GM19351 (cell line): ENCODE measurements around the gene R3HDM4.
"Not testable (repeated sequence)": the region's sequence is repeated elsewhere in the genome, so short reads cannot be mapped to it uniquely, and the experiment has no call there.

ENCODE experiments used
- ATAC-seq: cut with Tn5 transposase; IDR thresholded peaks from one replicate; pipeline ENCODE4 v1.9.1; 2021; ENCODE audit warnings: mild to moderate bottlenecking, moderate library complexity; ENCODE audit not compliant: unreplicated experiment

Gene R3HDM4

DNA sequence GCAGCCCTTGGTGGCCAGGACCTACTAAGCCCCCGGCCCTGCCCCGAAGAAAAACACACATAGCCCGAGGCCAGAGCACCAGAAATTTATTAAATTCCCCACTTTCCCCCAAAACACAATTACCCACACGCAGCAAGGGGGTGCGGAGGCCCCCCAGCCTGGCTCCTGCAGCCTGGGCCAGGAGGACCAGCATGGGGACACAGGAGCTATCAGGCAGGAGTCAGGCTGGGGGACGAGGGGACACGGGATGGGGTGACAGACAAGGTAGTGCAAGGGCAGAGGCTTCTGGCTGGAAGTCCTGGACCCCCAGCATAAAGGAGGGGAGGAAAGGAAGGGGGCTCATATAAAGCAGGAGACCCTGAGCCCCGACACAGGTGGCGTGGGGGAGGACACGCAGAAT is 16.6 kb downstream of the R3HDM4 start:
- no peak for ATAC-seq

DNA sequence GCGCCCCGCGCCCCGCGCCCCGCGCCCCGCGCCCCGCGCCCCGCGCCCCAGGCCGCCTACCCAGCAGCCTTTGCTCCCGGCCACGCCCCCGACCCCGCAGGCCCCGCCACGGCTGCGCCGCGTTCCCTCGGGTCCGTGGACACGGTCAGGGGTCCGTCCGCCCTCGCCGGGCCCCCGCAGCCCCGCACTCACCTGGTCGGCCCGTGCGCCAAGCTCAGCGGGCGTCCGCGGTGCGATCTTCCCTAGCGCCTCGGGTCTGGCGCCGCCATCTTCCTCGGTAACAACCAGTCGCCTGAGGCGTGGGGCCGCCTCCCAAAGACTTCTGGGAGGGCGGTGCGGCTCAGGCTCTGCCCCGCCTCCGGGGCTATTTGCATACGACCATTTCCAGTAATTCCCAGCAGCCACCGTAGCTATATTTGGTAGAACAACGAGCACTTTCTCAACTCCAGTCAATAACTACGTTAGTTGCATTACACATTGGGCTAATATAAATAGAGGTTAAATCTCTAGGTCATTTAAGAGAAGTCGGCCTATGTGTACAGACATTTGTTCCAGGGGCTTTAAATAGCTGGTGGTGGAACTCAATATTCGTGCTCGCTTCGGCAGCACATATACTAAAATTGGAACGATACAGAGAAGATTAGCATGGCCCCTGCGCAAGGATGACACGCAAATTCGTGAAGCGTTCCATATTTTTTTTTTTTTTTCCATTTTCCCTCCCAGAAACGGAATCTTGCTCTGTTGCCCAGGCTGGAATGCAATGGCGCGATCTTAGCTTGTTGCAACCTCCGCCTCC is 19.9 kb downstream of the R3HDM4 start, which contains the start of the genes MED16 and RNU6-9:
MED16 (minus strand) TSS at position 294 of the 796 bp plus-strand sequence. CDS start 2,056 bp downstream, outside the sequence.
RNU6-9 (plus strand) TSS at position 591 of the 796 bp plus-strand sequence.
- peak; percentile 85 for ATAC-seq

DNA sequence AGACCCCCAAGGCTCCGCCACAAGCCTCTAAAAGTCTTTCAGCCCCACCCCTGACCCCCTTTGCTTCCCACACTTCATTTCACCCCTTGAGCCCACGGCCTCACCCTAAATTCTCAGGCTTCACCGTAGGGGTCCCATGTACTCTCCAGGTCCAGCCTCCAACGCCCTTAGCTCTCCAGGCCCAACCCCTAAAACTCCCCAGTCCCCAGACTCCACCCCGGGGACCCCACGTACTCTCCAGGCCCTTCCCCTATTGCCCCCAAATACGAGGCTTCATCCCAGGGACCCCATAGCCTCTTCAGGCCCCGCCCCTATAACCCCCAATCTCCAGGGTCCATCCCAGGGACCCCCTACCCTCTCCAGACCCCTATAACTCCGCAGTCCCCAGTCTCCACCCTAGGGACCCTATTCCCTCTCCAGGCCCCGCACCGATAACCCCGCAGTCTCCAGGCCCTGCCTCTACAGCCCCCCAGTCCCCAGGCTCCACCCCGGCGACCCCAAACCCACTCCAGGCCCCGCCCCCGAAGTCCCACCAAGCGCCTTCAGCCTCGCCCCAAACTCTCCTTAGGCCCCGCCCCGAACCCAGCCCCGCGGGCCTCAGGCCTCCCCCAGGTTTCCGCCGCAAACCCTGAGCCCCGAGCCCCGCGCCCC is 20.7 kb downstream of the R3HDM4 start:
- ATAC-seq: no peak

DNA sequence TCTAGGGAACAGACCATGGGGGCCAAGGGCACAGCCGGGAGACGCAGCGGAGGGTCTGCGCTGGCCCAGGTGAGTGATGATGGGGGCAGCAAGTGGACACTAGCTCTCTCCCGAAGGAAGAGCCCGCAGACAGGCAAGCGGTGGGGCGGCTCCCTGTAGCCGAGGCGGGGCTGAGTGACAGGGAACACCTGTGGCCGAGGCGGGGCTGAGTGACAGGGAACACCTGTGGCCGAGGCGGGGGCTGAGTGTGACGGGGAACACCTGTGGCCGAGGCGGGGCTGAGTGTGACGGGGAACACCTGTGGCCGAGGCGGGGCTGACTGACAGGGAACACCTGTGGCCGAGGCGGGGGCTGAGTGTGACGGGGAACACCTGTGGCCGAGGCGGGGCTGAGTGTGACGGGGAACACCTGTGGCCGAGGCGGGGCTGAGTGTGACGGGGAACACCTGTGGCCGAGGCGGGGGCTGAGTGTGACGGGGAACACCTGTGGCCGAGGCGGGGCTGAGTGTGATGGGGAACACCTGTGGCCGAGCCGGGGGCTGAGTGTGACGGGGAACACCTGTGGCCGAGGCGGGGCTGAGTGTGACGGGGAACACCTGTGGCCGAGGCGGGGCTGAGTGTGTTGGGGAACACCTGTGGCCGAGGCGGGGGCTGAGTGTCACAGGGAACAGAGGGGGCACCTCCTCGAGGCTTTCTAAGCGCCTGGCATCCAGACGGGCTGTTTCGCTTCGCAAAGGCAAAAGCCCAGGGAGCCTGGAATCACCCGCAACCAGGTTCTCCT is 21.4 kb downstream of the R3HDM4 start:
- not testable (repeated sequence) for ATAC-seq

DNA sequence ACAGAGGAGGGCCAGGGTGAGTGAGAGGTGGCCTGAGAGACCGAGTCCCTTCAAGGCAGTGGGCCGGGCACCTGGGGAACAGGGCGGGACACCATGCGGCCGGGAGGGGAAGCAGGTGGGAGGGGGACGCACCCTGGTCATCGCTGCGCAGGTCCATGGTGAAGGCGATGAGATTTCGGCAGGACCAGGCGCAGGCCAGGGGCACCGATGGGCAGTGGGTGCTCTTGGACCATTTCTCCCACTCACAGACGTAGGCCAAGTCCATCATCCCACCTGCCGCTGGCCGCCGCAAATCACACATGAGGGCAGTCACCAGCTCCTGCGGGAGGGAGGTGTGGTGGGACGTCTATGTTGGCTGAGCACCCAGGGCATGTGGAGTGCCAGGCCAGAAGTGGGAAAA is 22.2 kb downstream of the R3HDM4 start:
- ATAC-seq: no peak

DNA sequence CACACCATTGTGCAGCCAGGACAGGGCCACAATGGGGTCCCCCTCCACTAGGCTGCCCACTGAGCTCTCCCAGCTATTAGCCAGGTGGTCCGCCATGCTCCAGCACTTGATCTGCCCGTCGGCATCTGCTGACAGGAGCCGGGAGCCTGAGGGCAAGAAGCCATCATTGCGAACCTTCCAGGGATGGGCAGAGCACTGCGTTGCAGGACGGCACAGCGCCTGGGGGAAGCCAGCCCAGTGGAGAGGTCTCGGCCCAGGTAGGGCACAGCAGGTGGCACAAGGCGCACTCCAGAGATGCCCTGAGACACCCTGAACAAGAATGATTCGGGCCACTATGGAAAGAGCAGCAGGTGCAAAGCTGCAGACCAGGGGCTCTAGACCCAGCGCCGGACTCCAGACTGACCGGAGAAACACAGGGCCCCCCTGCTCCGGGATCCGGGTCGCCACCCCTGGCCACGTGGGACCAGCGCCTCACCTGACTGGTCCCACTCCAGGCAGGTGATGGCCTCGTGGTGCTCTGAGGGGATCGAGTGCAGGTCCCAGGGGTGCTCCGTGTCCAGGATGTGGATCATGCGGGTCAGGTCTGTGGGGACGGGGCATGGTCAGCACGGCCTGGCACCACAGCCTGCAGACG is 23.2 kb downstream of the R3HDM4 start:
- no peak for ATAC-seq

DNA sequence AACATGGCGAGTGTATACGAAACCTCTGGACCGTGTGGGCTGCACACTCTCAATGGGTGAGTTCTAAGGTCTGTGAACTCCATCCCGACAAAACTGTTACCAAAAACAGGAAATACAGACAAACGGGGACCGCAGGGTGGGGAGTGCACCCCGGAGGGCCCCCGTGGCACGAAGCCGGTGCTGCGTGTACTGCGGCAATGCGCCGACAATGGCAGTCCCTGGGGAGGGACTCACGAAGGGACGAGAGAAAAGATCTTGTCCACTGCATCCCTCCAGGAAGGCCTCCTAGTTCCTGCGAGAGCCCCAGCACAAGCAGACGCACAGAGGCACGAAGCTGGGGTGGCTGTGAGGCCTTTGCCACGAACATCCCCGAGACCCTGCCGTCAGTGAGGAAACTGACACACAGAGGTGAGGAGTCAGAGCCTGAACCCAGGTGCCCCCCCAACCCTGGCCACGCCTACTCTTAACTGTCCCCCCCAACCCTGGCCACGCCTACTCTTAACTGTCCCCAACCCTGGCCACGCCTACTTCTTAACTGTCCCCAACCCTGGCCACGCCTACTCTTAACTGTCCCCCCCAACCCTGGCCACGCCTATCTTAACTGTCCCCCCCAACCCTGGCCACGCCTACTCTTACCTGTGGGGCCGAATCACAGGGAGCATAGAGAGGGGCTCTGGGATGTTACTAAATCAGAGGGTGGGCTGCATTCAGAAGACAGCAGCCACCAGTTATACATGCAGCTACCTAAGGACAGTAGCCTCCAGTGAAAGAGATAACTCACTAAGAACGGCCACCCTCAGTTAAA is 24.2 kb downstream of the R3HDM4 start:
- no peak for ATAC-seq

DNA sequence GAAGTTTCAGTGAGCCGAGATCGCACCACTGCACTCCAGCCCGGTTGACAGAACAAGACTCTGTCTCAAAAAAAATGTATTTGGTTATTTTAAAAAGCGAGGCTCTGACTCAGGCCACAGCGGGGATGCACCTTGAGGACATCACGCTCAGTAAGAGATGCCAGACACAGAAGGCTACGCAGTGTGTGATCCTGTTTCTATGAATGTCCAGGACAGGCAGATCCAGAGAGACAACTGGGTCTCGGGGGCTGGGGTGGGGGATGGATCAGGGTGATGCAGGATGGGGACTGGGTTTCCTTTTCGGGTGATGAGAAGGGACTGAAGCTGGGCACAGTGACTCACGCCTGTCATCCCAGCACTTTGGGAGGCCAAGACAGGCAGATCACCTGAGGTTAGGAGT is 25.4 kb downstream of the R3HDM4 start:
- ATAC-seq: no peak

DNA sequence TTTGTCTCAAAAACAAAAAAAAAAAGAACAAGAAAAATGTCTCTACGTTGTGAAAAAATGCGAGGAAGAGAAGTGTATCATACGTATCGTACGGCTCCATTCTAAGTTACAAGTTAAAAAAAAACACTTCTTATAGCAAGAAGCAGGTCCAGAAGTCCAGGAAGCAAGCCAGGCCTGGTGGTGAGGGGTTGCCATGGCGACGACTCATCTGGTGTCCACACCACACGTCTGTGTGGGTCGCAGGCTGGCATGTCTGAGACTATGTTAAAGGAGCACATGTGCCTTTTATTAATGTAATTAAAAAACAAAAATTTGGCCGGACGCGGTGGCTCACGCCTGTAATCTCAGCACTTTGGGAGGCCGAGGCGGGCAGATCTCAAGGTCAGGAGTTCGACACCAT is 25.9 kb downstream of the R3HDM4 start:
- no peak for ATAC-seq

DNA sequence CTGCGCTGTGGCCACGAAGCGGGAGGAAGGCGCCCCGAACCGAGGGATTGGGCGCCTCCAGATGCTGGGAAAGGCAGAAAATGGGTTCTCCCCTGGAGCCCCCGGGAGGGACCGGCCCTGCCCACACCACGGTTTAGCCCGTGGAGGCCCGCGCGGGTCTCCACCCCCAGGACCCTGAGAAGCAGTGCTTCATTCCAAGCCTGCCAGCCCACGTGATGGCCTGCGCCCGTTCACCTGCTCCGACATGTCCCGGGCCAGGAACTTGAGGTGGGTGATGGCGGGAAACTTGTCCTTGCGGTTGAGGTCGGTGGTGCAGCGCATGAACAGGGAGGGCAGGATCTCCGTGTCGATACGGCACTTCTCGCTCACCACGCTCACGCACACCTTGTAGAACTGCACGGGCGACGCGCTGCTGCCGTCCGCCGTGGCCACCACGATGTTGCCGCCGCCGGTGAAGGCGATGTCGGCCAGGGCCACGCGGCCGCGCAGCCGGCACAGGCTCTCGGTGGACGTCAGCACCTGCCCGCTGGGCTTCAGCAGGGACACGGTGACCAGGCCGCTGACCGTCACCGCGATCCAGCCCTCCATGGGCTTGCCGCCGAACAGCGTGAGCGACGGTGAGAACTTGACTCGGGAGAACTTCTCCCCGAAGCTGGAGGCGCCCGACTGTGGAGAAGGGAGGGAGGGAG is 27.3 kb downstream of the R3HDM4 start:
- ATAC-seq: no peak

DNA sequence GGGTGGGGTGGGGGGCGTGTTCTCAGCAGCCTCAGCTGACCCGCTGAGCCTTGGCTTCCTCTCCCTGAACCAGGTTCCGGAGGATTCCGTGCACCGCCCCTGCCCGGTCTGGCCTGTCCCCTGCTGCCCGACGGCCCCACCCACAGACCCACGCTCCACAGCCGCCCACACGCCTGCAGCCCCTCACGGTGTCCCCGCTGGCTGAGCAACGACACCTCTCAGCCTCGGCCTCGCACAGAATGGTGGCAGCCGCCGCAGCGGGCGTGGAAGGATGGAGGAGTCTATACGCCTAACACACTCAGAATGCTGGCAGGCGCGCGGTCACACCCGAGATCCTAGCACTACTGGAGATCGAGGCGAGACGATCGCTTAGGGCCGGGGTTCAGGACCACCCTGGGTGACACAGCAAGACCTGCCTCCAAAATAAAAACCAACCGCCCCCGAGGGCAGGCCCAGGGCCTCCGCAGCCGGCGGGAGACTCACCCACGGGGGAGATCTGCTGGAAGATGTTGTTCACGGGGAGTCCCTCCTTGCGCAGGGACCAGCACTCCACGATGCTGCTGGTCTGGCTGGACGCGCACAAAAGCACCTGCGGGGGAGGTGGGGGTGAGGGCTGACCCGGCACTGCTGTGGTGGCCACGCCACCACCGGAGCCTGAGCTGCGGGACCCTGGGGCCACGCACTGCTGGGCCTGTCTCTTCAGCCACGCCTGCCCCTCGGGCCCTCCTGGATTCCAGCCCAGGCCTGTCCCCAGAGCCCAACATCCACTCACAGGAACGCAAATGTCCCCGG is 28.4 kb downstream of the R3HDM4 start:
- ATAC-seq: no peak

DNA sequence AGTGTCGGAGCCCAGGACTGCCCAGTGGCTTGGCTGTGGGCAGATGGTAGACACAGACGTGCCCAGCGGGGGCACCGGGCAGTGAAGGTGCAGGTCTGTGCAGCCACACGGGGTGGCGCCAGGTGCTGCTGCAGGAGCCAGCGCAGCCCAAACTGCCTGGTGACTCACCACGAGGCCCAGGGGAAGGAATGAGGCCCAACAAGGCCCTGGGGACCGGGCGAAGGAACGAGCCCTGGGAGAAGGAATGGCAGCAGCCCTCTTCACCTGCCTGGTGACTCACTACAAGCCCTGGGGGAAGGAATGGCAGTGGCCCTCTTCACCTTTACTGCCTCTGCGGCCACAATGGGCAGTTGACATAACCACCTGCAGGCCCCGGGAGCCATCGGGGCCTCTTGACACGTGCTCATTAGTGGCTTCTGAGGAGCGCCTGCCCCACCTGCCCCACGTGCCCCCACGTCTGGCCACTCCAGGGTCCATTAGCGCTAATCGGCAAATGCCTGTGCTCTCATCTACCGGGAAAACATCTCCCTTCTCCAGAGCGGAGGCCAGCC is 29.3 kb downstream of the R3HDM4 start:
- ATAC-seq: no peak

DNA sequence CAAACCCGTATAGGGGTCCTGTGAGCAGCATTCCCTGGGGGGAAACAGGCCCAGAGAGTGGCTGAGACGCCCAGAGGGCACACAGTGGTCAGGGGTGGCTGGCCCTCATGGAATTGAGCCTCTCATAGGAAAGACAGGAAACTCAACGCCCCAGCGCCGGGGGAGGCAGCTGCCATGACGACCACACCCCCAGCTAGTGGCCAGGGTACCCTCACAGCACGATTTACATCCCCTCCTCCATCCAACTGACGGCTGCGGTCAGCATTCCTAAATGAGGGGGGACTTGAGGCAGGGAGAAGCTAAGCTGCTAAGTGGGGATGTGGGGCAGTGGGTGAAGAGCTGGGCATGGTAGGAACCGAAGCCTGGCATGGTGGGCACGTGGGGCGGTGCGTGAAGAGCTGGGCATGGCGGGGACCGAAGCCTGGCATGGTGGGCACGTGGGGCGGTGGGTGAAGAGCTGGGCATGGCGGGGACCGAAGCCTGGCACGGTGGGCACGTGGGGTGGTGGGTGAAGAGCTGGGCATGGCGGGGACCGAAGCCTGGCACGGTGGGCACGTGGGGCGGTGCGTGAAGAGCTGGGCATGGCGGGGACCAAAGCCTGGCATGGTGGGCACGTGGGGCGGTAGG is 30.0 kb downstream of the R3HDM4 start:
- no peak for ATAC-seq

DNA sequence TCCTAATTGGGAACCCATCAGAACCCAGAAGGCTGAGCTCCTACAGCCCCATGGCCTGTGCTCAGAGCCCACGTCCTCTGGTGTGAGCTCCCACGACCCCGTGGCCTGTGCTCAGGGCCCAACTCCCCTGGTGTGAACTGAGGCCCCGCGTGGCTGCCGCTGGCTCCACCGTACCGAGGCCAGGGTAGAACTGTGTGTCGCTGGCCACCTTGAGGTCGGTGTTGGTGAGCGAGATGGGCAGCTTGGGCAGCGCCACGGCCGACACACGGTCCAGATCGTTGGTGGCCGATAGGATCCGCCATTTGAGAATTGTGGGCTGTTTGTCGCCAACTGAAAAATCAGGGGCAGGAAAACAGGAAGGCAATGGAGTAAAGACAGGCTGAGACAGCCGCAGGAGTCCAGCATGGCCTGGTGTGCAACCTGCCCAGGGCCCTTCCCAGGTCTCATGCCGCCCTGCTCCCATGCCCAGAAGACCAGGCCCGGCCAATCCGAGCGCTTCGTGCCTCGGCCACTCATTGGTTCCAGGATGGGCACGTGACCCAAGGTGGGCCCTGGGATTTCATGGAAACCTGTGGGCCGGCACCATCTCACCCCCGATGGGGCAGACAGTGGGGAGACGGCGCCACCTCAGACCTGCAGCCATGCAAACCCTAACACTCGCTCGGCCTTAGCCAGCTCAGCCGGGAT is 31.5 kb downstream of the R3HDM4 start:
- ATAC-seq: no peak

DNA sequence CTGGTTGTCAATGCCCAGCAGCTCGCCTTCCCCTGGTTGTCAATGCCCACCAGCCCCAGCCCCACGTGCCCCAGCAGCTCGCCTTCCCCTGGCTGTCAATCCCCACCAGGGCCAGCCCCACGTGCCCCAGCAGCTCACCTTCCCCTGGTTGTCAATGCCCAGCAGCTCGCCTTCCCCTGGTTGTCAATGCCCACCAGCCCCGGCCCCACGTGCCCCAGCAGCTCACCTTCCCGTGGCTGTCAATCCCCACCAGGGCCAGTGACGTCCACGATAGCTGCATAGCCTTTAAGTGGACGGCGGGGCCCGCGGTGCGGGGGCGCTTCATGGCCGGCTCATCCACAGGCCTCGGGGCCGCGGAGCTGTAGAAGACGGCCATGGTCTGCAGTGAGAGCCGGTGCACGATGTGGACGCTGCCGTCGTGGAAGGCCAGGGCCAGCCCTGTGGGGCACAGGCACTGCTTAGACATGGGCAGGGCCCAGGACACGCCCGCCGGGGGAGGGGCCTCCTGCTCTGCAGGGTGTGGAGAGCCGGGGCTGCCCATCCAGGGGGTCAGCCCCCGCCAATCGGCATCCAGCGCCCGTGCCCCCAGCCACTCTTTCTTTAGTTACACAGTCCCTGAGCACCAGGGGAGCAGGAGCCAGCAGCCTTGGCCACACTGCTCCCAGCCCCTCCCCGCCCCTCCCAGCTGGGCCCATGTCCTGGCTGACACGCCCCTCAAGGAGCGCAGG is 33.1 kb downstream of the R3HDM4 start:
- no peak for ATAC-seq

DNA sequence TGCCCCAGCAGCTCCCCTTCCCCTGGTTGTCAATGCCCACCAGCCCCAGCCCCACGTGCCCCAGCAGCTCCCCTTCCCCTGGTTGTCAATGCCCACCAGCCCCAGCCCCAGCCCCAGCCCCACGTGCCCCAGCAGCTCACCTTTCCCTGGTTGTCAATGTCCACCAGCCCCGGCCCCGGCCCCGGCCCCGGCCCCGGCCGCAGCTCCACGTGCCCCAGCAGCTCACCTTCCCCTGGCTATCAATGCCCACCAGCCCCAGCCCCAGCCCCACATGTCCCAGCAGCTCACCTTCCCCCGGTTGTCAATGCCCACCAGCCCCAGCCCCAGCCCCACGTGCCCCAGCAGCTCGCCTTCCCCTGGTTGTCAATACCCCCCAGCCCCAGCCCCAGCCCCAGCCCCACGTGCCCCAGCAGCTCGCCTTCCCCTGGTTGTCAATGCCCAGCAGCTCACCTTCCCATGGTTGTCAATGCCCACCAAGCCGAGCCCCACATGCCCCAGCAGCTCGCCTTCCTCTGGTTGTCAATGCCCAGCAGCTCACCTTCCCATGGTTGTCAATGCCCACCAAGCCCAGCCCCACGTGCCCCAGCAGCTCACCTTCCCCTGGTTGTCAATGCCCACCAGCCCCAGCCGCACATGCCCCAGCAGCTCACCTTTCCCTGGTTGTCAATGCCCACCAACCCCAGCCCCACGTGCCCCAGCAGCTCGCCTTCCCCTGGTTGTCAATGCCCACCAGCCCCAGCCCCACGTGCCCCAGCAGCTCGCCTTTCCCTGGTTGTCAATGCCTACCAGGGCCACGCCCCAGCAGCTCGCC is 34.1 kb downstream of the R3HDM4 start:
- not testable (repeated sequence) for ATAC-seq
